K562 (cell line): ENCODE results near the gene PPP2R5A.

Source experiments
- BDP1 ChIP-seq: IDR thresholded peaks from 3 replicates; pipeline ENCODE4 v1.6.1; 2011; ENCODE audit not compliant: insufficient read length, insufficient read depth
- CEBPZ ChIP-seq: fragments of 150-350 bp; IDR thresholded peaks from 2 replicates; pipeline ENCODE4 v1.6.1; 2014; ENCODE audit warnings: low read depth, mild to moderate bottlenecking, low read length, borderline replicate concordance
- EZH2 ChIP-seq: IDR thresholded peaks from 2 replicates; pipeline ENCODE4 v1.6.1; 2012; ENCODE audit warnings: low read depth, mild to moderate bottlenecking, inconsistent platforms, low read length, borderline replicate concordance
- HDAC2 ChIP-seq: fragments of 450-650 bp; IDR thresholded peaks from 2 replicates; pipeline ENCODE4 v1.6.1; 2016; ENCODE audit warnings: mild to moderate bottlenecking
- NCOA4 ChIP-seq: fragments of 450-650 bp; IDR thresholded peaks from 2 replicates; pipeline ENCODE4 v1.6.1; 2018; ENCODE audit warnings: mild to moderate bottlenecking; ENCODE audit not compliant: partially characterized antibody
- RAD21 ChIP-seq, 2 experiments: fragments of 250-450 bp in 1 of 2; fragments of 450-650 bp in 1 of 2; sonication (Bioruptor Pico) in 1 of 2; formaldehyde crosslinking in 1 of 2; IDR thresholded peaks in 1 of 2; conservative IDR thresholded peaks in 1 of 2; 2 replicates each; pipeline versions ENCODE4 v1.4.0 to v1.8.0; 2020 to 2022; ENCODE audit warnings: mild to moderate bottlenecking in 2 of 2, moderate library complexity in 1 of 2
- SIN3A ChIP-seq, 2 experiments: fragments of 150-350 bp in 1 of 2; IDR thresholded peaks; 2 replicates each; pipeline ENCODE4 v1.6.1; 2011 to 2016; ENCODE audit warnings: borderline replicate concordance in 2 of 2, low read depth in 2 of 2, low read length in 2 of 2, mild to moderate bottlenecking in 2 of 2, moderate library complexity in 2 of 2; ENCODE audit not compliant: control insufficient read depth in 1 of 2
- TAF1 ChIP-seq: IDR thresholded peaks from 2 replicates; pipeline ENCODE4 v1.6.1; 2011; ENCODE audit warnings: mild to moderate bottlenecking, low read length, moderate library complexity; ENCODE audit not compliant: insufficient read depth, control insufficient read depth, severe bottlenecking; ENCODE audit errors: extremely low read depth
- TRIM28 ChIP-seq: fragments of 450-650 bp; IDR thresholded peaks from 2 replicates; pipeline ENCODE4 v1.6.1; 2017
- YY1 ChIP-seq, 3 experiments: IDR thresholded peaks; 2 replicates each; pipeline ENCODE4 v1.6.1; 2011; ENCODE audit warnings: low read length in 2 of 3, mild to moderate bottlenecking in 2 of 3, moderate library complexity in 2 of 3, borderline replicate concordance in 1 of 3, control low read depth in 1 of 3, low read depth in 1 of 3; ENCODE audit not compliant: insufficient read depth in 3 of 3, insufficient replicate concordance in 2 of 3, control insufficient read depth in 1 of 3, insufficient read length in 1 of 3; ENCODE audit errors: extremely low read depth in 1 of 3
- ZZZ3 ChIP-seq: fragments of 450-650 bp; IDR thresholded peaks from 2 replicates; pipeline ENCODE4 v1.6.1; 2016; ENCODE audit warnings: antibody characterized with exemption, mild to moderate bottlenecking, moderate library complexity
- TF ChIP-seq, protein P1 (sequence below), 3 experiments: IDR thresholded peaks in 2 of 3; conservative IDR thresholded peaks in 1 of 3; 2 replicates each; pipeline ENCODE4 v1.5.1; 2011 to 2012; ENCODE audit warnings: low read length in 3 of 3, mild to moderate bottlenecking in 3 of 3, control low read depth in 2 of 3, improper control_type of control experiment in 1 of 3, inconsistent platforms in 1 of 3, low read depth in 1 of 3, mixed read lengths in 1 of 3, moderate library complexity in 1 of 3; ENCODE audit not compliant: insufficient read depth in 2 of 3
- TF ChIP-seq, protein P2 (sequence below): conservative IDR thresholded peaks from 2 replicates; pipeline ENCODE4 v1.6.1; 2011; ENCODE audit warnings: low read depth, mild to moderate bottlenecking, low read length; ENCODE audit not compliant: control insufficient read depth

DNA sequence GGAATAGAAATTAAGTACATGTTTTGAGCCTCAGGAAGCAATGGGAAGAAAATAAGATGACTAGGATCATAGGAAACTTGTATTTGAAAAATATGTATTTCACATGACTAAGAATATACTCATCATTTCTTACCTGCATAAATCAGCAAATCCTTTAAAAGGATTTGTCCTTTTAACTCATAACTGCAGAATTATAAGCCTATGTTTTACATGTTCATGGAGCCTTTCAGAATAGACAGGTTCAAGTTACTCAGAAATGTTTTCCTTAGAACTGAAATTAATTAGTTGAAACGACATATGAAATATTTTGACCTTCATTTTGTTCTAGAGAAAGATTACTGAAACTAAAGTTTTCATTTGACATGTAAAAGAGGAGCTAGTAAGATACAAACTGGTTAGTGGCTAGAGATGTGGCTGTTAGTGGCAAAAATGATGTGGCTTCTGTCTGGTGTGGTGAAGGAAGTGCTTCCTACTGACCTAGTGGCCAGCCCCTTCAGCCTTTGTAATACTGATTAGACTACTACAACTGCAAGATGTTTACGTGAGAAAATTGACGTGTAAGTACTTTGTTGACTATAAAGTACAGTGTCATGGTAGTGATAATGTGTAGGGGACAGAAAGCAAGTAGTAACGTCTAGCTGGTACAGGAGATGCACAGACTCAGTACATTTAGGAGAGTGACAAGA, 74.7 kb downstream of the PPP2R5A start:
- TF ChIP-seq, protein P1, sequence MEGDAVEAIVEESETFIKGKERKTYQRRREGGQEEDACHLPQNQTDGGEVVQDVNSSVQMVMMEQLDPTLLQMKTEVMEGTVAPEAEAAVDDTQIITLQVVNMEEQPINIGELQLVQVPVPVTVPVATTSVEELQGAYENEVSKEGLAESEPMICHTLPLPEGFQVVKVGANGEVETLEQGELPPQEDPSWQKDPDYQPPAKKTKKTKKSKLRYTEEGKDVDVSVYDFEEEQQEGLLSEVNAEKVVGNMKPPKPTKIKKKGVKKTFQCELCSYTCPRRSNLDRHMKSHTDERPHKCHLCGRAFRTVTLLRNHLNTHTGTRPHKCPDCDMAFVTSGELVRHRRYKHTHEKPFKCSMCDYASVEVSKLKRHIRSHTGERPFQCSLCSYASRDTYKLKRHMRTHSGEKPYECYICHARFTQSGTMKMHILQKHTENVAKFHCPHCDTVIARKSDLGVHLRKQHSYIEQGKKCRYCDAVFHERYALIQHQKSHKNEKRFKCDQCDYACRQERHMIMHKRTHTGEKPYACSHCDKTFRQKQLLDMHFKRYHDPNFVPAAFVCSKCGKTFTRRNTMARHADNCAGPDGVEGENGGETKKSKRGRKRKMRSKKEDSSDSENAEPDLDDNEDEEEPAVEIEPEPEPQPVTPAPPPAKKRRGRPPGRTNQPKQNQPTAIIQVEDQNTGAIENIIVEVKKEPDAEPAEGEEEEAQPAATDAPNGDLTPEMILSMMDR (IDR thresholded peaks at IDR 0.05 in 2 of 3, conservative IDR thresholded peaks at IDR 0.05 in 1 of 3; ENCODE audit: insufficient read depth in 2 of 3, low read depth in 1 of 3, low read length in 3 of 3) = no peak
- TF ChIP-seq NCOA4 (no peak), BDP1 (no peak), HDAC2 (no peak), TRIM28 (no peak), EZH2 (no peak), CEBPZ (no peak), RAD21 (CRISPR knock-in tag; conservative IDR thresholded peaks at IDR 0.05 in 1 of 2, IDR thresholded peaks at IDR 0.05 in 1 of 2) (no peak), ZZZ3 (no peak), TAF1 (no peak), YY1 (IDR thresholded peaks at IDR 0.05; ENCODE audit: borderline replicate concordance in 1 of 3, control insufficient read depth in 1 of 3, extremely low read depth in 1 of 3, insufficient read depth in 3 of 3, insufficient read length in 1 of 3, insufficient replicate concordance in 2 of 3, low read depth in 1 of 3, low read length in 2 of 3) (no peak), SIN3A (IDR thresholded peaks at IDR 0.05; ENCODE audit: borderline replicate concordance in 2 of 2, control insufficient read depth in 1 of 2, low read depth in 2 of 2, low read length in 2 of 2) (no peak)
- TF ChIP-seq, protein P2, sequence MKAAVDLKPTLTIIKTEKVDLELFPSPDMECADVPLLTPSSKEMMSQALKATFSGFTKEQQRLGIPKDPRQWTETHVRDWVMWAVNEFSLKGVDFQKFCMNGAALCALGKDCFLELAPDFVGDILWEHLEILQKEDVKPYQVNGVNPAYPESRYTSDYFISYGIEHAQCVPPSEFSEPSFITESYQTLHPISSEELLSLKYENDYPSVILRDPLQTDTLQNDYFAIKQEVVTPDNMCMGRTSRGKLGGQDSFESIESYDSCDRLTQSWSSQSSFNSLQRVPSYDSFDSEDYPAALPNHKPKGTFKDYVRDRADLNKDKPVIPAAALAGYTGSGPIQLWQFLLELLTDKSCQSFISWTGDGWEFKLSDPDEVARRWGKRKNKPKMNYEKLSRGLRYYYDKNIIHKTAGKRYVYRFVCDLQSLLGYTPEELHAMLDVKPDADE = no peak
